Central memory CD8-positive, alpha-beta T cell (primary cell): ENCODE data around the gene TCF4.

ENCODE experiments used
- ATAC-seq: fragments of 150-1000 bp; cut with Tn5 transposase; replicated peaks from 2 replicates; pipeline ENCODE4 v1.10.0; 2022; ENCODE audit warnings: mild to moderate bottlenecking, moderate FRiP score, moderate number of reproducible peaks; ENCODE audit not compliant: poor library complexity, severe bottlenecking; ENCODE audit errors: extremely low read depth
- DNase-seq, 2 donors: peaks; one replicate each; pipeline ENCODE4 v3.0.0; 2021; ENCODE audit warnings: low spot score in 2 of 2
- H3K27ac Mint-ChIP-seq: one replicate; pipeline ENCODE4 v1.8.0; 2022; ENCODE audit warnings: low read depth, mild to moderate bottlenecking, moderate library complexity, mixed read lengths
- H3K27me3 Mint-ChIP-seq: one replicate; pipeline ENCODE4 v1.8.0; 2022; ENCODE audit warnings: mixed read lengths
- H3K36me3 Mint-ChIP-seq: one replicate; pipeline ENCODE4 v1.8.0; 2022; ENCODE audit warnings: mild to moderate bottlenecking, moderate library complexity, mixed read lengths; ENCODE audit not compliant: insufficient read depth
- H3K4me1 Mint-ChIP-seq: one replicate; pipeline ENCODE4 v1.8.0; 2022; ENCODE audit warnings: mixed read lengths
- H3K4me3 Mint-ChIP-seq: one replicate; pipeline ENCODE4 v1.8.0; 2022; ENCODE audit warnings: mild to moderate bottlenecking, moderate library complexity, mixed read lengths
- H3K9me3 Mint-ChIP-seq: one replicate; pipeline ENCODE4 v1.8.0; 2022; ENCODE audit warnings: mixed read lengths

Gene TCF4

DNA sequence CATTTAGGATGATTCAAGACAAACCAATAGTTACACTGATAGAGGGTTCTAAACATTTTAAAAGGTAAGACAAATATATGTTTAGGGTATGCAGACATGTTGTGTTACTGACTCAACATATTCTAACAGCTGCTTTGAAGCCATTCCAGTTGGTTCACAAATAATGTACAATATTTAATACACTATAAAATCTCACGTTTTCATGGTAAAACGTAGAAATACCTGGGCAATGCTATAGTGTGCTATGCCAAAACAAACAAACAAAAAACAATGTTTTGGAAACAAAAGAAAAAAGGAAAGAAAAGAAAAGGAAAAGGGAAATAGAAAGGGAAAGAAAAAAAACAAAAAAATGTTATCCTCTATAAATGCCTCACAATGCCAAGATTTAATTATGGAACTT lies 277.1 kb downstream of the TCF4 start:
- DNase-seq (no peak), ATAC-seq (no peak)
- Mint-ChIP-seq H3K9me3 (peaks cover 4% of the 10 kb centered on the region), H3K4me3 (no peak overlapping the region), H3K4me1 (no peaks in the 10 kb centered on the region), H3K36me3 (no peaks in the 10 kb centered on the region), H3K27me3 (no peaks in the 10 kb centered on the region), H3K27ac (no peak overlapping the region)

- no peak for DNase-seq
- Mint-ChIP-seq H3K36me3 (no peaks in the 10 kb centered on the region), H3K9me3 (peaks cover 4% of the 10 kb centered on the region), H3K4me3 (no peak overlapping the region), H3K27ac (no peak overlapping the region), H3K27me3 (no peaks in the 10 kb centered on the region), H3K4me1 (no peaks in the 10 kb centered on the region)
- ATAC-seq: no peak
Measured at GRCh38 chr18:55310044-55310676, 277.8 kb downstream of the TCF4 start.

DNA sequence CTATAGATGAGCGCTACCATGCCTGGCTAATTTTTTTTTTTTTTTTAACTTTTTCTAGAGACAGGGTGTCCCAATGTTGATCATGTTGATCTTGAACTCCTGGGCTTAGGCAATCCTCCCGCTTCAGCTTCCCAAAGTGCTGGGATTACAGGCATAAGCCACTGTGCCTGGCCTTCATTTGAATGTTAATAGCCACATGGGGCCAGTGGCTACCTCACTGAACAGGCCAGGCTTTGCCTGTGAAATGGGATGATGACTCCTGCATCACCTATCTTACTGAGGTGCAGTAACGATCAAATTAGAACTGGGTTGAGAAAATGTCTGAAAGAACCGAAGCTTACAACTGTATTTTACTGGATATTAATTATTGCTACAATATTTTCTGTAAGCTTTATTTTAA lies 278.7 kb downstream of the TCF4 start:
- Mint-ChIP-seq H3K4me1 (no peaks in the 10 kb centered on the region), H3K9me3 (peaks cover 5% of the 10 kb centered on the region), H3K27me3 (no peaks in the 10 kb centered on the region), H3K4me3 (no peak overlapping the region), H3K27ac (no peak overlapping the region), H3K36me3 (no peaks in the 10 kb centered on the region)
- DNase-seq: no peak
- no peak for ATAC-seq

- ATAC-seq: no peak
- no peak for DNase-seq
- no peak overlapping the region for H3K27ac Mint-ChIP-seq
- H3K4me1 Mint-ChIP-seq: no peaks in the 10 kb centered on the region
- H3K27me3 Mint-ChIP-seq: no peaks in the 10 kb centered on the region
- no peaks in the 10 kb centered on the region for H3K36me3 Mint-ChIP-seq
- peaks cover 15% of the 10 kb centered on the region for H3K9me3 Mint-ChIP-seq
- H3K4me3 Mint-ChIP-seq: no peak overlapping the region
Measured at GRCh38 chr18:55307505-55307904, 280.5 kb downstream of the TCF4 start.

- H3K27ac Mint-ChIP-seq: no peak overlapping the region
- no peak for ATAC-seq
Measured at GRCh38 chr18:55306359-55307024, 281.5 kb downstream of the TCF4 start.

GRCh38 chr18:55302167-55302833 lies 285.7 kb downstream of the TCF4 start:
- Mint-ChIP-seq H3K9me3 (peaks cover 11% of the 10 kb centered on the region), H3K4me1 (no peaks in the 10 kb centered on the region), H3K27ac (no peak overlapping the region), H3K27me3 (no peaks in the 10 kb centered on the region), H3K4me3 (no peak overlapping the region), H3K36me3 (no peaks in the 10 kb centered on the region)
- ATAC-seq: no peak
- no peak for DNase-seq

More at GRCh38 chr18:55306359-55307024, 281.5 kb downstream of the TCF4 start:
- Mint-ChIP-seq H3K27me3 (no peaks in the 10 kb centered on the region), H3K4me1 (no peaks in the 10 kb centered on the region), H3K4me3 (no peak overlapping the region), H3K9me3 (peaks cover 15% of the 10 kb centered on the region), H3K36me3 (no peaks in the 10 kb centered on the region)
- DNase-seq: no peak

GRCh38 chr18:55301824-55302166 lies 286.2 kb downstream of the TCF4 start:
- Mint-ChIP-seq H3K4me1 (no peaks in the 10 kb centered on the region), H3K27ac (no peak overlapping the region)
- DNase-seq: no peak

DNA sequence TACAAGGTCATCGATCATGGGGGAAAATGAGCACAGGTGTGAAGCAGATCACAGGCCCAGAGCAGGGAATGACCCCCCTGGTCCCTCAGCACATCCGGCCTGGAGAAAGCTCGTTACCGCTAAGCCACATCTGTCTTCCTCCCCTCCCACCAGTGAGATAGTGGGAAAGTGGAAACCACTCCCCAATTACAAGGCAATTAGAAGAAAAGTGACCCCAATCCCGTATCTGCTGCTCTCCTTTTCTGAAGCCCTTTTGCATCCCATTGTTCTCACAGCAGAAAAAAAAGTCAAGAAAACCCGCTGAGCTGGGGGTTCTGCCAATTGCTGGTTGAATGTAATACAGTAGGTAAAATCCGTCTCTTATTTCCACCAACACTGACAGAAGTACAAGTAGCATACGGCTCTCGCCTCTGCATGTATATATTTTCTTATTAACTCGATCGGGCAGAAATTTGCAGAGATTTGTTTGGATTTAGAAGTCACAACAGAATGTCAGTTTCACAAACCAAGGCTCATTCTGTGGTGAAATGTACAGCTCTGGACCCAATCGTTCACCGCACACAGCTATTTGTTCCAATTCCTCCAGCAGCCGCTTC lies 287.0 kb downstream of the TCF4 start:
- H3K27ac Mint-ChIP-seq: no peak overlapping the region
- H3K36me3 Mint-ChIP-seq: no peaks in the 10 kb centered on the region
- peaks cover 11% of the 10 kb centered on the region for H3K9me3 Mint-ChIP-seq
- no peaks in the 10 kb centered on the region for H3K27me3 Mint-ChIP-seq
- no peak overlapping the region for H3K4me3 Mint-ChIP-seq
- H3K4me1 Mint-ChIP-seq: no peaks in the 10 kb centered on the region
- ATAC-seq (no peak), DNase-seq (no peak)

More at GRCh38 chr18:55301824-55302166, 286.2 kb downstream of the TCF4 start:
- no peaks in the 10 kb centered on the region for H3K27me3 Mint-ChIP-seq
- ATAC-seq: no peak
- H3K9me3 Mint-ChIP-seq: peaks cover 11% of the 10 kb centered on the region
- H3K4me3 Mint-ChIP-seq: no peak overlapping the region
- H3K36me3 Mint-ChIP-seq: no peaks in the 10 kb centered on the region

DNA sequence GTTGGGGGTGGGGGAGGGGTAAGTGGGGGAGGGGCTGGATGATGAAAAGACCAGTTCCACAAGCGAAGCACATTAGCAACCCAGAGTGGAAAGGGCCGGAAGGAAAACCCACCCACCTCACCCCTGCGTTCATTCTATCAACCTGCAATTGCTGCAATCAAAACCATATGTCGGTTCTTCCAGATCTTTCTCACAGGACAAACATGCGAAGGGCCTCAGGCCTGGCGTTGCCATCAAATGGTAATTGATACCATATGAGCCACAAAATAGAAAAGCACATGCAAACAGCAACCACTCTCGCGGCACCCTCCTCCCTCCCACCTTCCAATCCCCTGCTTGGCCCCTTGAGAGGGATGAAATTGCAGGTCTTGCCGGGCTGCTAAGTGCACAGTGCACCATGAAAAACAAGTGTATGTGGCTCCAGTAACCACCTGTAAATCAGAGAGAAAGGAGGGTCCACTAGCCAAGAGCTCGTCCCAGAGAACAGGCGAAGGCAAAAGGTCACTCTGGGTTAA lies 287.5 kb downstream of the TCF4 start:
- no peaks in the 10 kb centered on the region for H3K27me3 Mint-ChIP-seq
- no peak overlapping the region for H3K27ac Mint-ChIP-seq
- H3K9me3 Mint-ChIP-seq: peaks cover 14% of the 10 kb centered on the region
- no peaks in the 10 kb centered on the region for H3K36me3 Mint-ChIP-seq
- H3K4me1 Mint-ChIP-seq: no peaks in the 10 kb centered on the region
- no peak for ATAC-seq
- no peak for DNase-seq
- no peak overlapping the region for H3K4me3 Mint-ChIP-seq

- no peak overlapping the region for H3K27ac Mint-ChIP-seq
- DNase-seq (no peak), ATAC-seq (no peak)
- H3K9me3 Mint-ChIP-seq: peaks cover 9% of the 10 kb centered on the region
- no peak overlapping the region for H3K4me3 Mint-ChIP-seq
- H3K4me1 Mint-ChIP-seq: no peaks in the 10 kb centered on the region
- no peaks in the 10 kb centered on the region for H3K27me3 Mint-ChIP-seq
- H3K36me3 Mint-ChIP-seq: no peaks in the 10 kb centered on the region
Measured at GRCh38 chr18:55296778-55297177, 291.2 kb downstream of the TCF4 start.

DNA sequence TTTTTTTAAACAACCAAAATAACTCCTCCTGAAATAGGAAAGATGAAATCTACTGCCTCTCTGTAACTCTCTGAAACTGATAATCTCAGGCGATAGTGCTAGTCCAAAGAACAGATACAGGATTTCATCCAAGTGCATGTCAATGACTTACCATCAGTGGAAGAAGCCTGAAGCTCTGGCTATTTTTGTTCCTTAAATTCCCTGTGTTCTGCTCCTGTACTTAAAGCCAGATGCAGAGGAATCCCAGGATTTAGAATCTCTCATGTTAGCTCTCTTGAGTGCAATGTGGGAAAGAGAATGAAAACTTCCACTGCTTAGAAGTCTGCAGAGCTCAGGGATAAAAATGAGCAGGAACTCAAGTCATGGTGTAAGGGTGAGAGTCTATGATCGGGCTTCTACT lies 291.9 kb downstream of the TCF4 start:
- Mint-ChIP-seq H3K27ac (no peak overlapping the region), H3K4me1 (no peaks in the 10 kb centered on the region), H3K36me3 (no peaks in the 10 kb centered on the region), H3K9me3 (peaks cover 9% of the 10 kb centered on the region), H3K27me3 (no peaks in the 10 kb centered on the region), H3K4me3 (no peak overlapping the region)
- ATAC-seq: no peak
- DNase-seq: no peak

DNA sequence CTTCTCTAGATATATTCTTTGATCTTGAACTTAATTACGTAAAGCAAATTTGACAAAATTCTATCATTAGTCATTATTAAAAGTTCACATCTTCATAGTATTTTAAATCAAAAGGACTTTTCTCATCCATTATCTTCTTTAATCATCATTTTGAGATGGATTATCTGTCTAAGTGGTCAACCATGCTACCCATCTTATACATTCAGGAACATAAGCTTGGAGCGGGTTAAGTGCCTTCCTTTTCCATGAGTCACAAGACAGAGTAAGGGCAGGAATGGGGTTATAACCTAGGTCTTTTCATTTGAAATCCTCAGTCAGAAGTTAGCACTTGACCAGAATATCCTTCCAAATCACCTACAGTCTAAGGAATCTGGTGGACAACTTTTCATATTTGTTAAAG lies 297.1 kb downstream of the TCF4 start:
- DNase-seq: no peak
- no peak overlapping the region for H3K4me3 Mint-ChIP-seq
- no peak for ATAC-seq

More for the DNA sequence above, 297.1 kb downstream of the TCF4 start:
- Mint-ChIP-seq H3K4me1 (no peaks in the 10 kb centered on the region), H3K27me3 (no peaks in the 10 kb centered on the region), H3K9me3 (peaks cover 9% of the 10 kb centered on the region), H3K36me3 (no peaks in the 10 kb centered on the region), H3K27ac (no peak overlapping the region)
